Fibroblast of peridontal ligament (primary cell): ENCODE data around the gene PAFAH1B1.

Experiments
- DNase-seq: peaks from one replicate; pipeline ENCODE4 v3.0.0-alpha.2; 2010; ENCODE audit errors: extremely low read depth

Gene PAFAH1B1

DNA sequence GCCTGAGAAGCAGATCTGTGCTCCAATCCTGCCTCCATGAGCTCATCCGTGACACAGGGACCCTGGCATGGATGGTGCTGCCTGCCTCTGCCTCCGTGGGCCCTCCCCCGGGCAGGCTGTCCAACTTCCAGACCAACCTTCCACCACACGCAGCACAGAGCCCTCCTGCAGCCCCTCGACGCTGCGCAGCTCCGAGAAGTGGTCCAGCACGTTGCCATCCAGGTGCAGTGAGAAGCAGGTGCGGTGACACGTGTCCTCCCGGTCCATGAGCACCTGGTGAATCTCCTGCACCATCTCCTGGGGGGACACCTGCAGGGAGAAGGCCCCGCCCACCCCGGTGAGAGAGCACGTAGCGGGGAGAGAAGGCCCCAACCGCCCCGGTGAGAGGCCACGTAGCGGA, 109.7 kb downstream of the PAFAH1B1 start:
- no peak for DNase-seq

DNA sequence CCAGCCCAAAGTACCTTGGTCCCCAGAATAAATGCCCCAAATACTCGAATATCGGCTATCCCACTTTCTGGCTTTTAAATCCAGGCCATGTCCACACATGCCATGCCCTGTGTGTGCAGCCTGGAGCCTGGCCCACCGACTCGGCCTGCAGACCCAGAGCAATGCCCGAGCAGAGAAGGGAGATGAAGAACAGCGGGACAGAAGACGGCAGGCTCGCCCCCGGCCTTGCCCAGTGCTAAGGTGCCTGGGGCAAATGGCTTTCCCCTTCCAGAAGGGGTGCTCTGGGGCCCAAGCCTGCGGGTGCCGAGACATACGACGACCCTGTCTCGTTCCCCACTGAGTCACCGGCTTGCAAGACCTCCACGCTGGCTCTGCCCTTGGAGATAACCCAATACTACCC, 110.2 kb downstream of the PAFAH1B1 start:
- DNase-seq: no peak

DNA sequence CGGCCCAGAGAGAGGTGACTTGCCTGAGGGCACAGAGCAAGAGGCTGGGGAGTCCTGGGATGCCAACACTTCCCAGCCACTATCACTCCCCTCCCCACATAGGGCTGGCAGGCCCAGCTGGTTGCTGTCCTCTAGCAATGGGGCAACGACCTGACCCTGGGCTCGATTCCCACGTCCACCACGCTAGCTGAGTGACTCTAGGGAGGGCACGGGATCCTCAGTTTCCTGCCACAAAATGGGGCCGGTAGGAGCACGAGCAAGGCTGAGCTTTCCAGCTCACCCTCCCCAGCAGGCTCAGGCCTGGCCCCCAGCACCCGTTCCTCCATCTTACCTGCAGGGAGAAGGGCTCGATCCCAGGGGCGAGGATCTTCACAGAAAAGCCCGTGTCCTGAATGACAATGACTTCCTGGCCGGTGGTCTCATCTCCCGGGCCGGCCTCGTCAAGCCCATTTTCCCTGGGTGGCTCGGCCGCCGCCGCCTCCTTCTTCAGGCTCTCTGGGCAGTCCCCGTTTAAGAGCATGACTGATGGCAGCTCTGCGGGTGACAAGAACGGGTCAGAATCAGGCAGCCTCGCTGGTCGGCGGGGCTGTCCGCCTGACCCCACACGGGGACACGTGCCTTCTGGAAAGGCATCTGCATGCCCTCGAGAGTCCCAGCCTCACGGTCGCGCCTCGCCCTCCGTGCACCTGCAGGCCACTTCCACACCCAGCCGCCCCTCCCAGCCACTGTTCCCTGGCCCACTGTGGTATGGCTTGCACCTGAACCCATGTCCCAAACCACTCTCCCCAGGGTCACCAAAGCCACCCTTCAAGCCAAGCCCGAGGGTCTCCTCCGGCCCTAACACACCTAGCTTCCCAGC, 110.8 kb downstream of the PAFAH1B1 start:
- no peak for DNase-seq

DNA sequence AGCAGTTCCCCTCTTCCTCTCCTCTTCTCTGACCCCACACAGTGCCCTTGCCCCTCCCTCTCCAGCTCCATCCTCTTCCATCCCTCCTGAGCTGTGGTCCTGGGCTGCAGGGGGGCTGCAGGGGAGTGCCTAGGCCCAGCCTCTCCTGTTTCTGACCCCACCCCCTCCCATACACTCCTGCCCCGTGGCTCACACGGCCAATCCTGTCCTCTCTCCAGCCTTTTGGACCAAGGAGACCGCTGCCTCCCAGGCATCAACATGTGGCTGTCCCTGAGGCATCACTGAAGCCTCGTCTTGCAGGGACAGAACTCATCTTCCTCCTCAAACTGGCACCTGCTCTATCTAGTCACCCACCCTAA, 111.4 kb downstream of the PAFAH1B1 start:
- DNase-seq: no peak

DNA sequence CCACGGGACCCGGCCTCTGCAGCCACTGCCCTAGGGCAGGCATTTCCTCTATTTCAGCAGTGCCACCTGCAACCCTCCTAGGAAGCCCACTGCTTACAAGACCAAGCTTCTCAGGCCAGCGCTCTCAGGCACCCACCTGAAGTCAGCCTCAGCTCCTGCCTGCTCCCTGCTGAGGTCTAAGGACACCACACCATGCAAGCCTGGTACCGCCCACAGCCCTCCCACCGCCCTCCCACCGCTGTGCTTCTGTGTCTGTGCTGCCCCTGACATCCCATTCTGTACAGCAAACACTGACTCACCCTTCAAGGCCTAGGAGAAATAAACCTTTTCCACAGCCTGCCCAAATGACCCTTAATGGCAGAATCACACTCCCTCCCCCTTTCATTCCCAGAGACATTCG, 111.8 kb downstream of the PAFAH1B1 start:
- DNase-seq: no peak

DNA sequence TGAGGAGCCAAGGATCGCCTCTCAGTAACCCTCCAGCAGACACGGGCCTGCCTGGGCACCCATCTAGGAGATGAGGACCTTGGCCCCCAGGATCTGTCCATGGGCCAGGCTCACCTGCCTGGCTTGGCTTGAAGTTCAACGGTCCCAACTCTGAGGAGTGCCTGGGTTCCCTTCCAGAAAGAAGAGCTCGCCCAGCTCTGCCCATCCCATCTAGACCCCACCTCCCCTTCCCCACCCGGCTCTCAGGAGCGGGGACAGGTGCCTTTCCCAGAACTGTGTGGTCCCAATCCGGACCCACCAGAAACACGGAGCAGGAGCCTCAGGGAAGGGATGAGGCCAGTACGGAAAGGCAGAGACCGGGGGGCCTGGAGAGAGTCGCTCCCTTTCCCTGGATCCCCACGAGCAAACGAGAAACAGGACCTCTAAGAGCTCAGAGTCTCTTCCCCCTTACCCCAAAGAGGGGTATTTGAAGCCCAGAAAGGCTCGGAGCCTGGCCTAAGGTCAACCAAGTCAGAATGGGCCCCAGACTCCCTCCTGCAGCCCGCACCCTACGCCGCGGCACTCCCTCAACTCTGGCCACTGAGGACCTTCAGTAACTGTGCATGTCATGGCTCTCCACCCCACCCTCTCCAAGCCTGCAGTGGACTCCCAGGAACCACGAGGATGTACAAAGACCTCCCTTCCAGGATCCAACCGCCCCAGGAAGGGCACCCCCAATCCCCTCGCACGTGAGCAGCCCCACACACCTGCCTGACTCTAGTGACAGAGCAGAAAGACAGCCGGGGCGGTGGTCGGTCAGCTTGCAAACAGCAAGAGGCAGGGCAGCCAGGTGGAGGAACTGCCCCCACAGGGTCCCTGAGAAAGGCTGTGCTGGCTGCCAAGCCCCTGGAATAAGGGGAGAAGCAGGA, 112.7 kb downstream of the PAFAH1B1 start:
- DNase-seq: no peak

DNA sequence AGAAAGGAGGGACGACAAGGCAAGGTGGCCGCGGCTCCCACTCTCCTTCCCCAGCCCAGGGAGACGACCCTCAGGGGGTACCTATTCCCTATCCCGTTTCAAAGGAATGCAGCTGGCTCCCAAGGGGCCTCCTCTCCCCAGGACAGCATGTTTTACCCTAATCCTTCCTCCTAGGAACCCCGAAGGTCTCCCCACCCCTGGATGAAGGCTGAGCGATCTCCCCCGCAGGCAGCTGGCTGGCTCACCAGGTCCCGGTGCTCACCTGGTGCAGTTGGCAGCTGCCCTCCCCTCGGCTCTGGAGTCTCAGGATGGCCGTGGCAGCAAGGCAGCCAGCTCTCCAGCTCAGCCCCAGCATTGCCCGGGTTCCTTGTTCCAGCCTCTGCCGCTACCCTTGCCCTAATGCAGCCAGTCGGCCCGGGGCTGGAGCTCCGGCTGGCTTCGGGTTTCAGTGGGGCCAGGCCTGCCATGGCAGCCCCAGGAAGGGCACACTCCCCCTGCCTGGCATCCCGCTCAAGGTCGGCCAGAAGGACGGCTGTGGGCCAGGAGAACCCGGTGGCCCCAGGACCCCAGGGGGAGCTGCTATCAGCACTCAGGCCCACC, 113.6 kb downstream of the PAFAH1B1 start:
- DNase-seq: no peak

DNA sequence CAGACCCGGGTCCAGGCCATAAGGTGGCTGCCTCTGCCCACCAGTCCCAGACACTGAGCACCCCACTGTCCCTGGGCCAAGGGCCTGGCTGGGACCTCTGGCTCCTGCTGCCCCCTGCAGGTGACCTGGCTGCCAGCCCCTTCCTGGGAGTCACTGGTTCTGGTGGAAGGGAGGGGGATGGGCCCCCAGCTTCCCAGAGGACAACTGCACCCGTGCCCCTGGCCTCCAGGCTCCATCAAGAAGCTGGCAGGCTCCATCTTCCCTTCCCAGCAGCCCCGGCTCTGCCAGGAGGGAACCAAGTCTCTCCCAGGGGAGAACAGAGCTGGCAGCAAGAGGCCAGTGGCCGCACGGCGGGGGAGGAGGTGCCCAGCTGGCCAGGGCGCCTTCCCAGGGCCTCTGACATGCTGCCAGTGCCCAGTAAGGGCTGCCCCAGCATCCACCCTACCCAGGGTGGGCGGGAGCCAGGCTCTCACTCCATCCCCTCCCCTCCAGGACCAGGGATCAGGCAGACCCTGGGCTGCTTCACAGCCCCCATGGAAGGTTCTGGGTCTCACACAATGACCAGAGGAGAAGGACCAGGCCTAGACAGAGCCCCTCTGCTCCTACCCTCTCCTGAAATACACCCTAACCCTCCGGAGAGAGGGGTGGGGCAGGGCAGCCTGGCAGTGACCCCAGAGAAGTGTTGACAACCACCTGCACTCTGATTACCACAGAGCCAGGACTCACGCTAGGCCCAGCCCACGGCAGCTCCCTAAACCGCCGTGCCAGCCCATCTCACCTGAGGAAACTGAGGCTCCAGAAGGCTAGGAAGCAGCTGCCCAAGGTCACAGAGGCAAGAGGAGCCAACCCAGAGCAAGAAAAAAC, 114.5 kb downstream of the PAFAH1B1 start:
- no peak for DNase-seq

DNA sequence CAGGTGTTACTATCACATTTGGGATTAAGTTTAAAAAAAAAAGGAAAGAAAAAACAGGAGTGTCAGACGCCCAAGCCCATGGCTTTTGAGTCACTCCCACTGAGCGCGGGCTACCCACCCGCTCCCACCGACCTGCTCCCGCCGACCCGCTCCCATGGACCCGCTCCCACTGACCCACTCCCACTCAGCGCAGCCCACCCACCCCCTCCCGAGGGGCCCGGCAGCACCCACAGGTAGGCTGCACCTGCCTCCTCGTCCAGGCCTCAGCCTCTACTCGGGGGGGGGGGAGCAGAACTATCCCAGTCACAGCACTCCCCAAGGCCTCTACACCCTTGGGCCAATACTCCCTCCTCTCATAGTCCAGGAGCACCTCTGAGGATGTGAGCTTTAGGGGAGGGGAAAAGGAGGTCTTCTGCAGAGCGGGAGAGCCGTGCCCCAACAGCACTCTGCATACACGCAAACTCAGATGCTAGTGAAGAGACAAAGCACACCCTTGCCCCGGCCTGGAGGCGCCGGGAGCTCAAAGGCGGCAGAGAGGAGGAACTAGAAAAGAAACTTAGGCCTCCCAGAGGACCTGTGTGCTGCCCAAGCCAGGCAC, 115.2 kb downstream of the PAFAH1B1 start:
- DNase-seq: no peak

DNA sequence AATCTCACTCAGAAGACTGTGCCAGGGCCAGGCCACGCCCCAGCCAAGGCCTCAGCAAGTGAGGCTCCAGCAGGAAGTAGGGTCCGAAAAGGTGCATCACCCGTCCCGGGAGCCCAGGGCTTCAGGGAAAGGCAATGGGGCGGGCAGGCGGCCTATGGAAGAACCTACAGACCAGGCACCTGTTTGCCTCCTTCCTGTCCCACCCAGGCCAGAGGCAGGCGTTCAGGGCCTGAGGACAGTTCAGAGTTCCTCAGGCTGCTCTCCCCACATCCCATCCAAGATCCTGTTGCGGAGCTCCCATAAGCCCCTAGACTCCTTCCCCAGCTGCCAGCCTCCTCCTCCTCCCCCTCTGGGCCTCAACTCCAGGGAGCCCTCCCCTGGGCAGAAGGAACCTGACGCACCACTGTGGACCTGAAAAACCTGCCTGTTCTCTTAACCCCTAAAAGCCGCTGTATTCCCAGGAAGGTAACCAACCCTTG, 115.8 kb downstream of the PAFAH1B1 start:
- DNase-seq: no peak

DNA sequence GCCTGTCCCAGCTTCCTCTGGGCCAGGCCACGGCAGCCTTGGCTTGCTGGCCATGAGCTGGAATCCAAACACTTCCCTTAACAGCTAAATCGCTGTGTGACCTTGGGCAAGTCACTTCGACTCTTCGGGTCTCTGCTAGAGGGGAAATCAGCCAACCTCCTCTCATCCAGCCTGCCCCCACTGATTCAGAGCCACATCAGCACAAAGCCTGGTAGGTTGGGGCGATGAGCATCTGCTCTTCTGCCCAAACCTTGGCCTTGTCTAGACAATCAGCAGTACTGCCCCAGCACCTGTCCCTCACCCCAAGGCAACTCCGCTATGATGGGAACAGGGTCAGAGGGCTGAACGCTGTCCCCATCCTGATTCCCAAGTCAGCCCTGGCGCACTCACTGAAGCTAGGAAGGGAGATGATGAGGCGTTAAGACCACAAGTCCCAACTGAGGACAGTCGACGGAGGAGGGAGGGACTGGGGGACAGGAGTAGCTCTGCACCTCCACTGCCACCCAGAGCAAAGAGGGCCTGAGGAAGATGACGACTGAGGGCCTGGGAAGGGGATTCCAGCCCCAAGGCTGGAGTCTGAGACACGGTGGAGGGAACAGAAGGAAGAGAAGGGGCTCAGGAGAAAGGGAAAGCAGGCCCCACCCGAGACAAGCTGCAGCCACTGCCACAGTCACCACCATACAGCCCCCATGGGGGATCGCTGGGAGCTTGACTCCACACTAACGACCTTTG, 116.8 kb downstream of the PAFAH1B1 start:
- no peak for DNase-seq

DNA sequence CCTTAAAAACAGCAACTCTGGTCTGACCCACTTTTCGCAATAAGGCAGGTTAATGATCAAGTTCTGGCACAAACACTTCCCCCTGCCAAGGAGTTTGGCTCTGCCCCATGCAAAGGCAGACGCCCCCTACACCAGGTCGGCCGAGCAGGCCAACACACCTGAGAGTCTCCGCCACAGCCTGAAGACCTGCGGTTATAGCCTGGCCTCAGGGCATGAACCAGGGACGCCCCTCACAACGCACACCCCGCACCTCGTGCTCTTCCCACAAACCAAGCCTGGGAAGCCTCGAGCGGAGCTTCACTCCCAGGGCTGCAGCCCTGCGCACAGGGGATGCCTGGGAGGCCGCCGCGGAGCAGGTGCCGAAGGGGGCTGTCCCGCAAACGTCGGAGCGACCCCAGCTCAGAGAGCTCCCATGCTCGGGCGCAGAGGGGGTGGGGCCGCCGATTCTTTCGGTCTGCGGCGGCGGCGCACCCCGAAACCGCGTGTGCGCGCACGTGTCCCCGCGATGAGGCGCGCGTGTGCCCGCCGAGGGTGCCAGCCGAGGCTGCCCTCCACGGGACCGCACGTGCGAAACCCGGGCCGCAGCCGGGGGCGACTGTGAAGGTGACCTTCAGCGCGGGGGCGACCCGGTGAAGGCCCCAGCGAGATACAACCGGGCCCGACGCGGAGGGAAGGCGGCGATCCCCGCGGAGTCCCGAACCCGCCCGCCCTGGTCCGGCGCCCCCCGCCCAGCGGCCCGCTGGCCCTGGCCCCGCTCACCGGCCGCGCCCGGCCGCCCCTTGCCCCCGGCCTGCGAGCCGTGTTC, 117.6 kb downstream of the PAFAH1B1 start:
- no peak for DNase-seq

DNA sequence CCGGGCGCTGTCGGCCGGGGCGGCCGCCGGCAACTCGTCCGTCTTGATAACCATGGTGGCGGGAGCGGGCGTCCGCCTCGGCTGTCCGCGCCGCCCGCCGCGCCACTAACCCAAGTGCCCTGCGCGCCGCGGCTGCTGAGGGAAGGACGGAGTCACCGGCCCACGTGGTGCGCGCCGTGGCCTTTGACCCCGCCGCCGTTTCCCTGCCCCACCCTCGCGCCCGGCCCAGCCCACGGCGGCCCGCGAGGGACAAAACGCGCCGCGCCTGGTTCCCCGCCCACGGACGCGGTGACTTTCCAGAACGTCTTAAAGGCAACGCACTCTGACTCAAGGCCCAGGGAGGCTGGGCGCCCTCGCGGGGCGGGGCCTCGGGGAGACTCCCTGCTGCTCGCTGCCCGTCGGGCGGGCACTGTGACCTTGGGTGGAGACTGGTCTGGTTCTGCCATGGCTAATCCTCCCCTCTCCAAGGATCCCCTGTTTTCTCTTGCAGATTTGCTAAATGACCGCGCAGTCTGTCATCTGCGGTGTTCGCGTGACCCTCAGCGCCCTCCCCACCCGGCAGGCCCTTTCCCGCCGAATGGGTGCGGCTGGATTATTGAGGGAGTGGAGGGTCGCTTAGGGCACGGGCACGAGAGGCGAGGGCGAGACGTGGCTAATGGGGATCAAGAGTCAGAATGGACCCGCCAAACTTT, 118.3 kb downstream of the PAFAH1B1 start, which contains the start of gene CLUH:
TSS of gene CLUH (minus strand) at position 157 of the 692 bp plus-strand sequence. CDS start at position 54, 103 bp downstream.
- peak; percentile 95 for DNase-seq

DNA sequence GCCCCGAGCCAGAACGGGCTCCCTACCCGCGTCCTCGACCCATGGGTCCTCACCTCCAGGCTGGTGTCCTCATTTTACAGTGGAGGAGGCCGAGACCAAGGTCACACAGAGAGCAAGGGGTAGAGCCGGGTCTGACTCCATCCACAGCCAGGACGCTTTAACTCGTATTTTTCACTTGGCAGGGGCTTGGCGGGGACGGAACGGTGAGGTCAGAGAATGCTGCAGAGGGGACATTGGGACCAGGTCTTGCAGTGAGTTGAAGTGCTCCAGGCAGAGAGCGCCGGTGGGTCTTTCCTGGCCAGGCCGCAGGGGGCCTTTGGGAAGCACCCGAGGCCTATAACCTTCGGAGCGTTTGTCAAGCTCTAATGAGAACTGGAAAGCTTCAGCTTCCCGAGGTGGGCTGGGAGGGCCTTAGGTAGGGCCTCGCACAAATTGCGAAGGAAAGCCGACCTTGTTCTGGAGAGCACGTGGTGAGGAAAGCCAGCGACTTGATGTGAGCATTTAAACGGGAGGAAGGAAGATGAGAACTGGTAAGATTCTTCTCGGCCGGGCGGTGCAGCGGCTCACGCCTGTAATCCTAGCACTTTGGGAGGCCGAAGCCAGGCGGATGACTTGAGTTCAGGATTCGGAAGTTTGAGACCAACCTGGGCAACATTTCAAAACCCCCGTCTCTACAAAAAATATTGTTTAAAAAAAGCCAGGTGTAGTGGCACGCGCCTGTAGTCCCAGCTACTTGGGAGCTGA, 119.0 kb downstream of the PAFAH1B1 start:
- DNase-seq: no peak

DNA sequence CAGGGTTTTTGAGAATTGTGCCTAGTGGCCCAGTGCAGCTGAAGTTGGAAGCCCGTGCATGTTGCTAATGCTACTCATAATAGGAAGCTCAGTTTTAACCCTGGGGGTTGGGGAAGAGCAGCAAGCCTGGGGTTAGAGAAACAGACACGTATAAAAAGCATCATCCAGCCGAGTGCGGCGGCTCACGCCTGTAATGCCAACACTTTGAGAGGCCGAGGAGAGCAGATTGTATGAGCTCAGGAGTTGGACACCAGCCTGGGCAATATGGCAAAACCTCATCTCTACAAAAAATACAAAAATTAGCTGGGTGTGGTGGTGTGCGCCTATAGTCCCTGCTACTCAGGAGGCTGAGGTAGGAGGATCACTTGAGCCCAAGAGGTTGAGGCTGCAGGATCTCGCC, 120.4 kb downstream of the PAFAH1B1 start:
- no peak for DNase-seq

DNA sequence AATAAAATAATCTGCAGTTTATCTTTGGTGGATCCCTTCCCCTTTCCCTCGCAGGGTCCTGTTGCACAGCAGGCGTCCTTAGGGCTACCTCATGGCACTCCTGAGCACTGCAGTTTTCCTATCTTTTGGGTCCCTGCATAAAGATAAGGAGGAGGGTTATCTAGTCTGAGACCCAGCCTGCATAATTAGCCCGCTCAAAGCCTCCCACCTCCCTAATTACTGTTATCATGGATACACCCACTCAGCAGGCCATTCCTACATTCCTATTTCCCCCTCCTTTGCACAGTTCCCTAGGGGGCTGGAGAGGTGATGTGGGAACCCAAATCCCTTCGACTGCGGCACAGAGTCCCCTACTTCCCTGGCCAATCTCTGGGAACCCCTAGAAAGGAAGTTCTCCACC, 123.2 kb downstream of the PAFAH1B1 start:
- DNase-seq: no peak

DNA sequence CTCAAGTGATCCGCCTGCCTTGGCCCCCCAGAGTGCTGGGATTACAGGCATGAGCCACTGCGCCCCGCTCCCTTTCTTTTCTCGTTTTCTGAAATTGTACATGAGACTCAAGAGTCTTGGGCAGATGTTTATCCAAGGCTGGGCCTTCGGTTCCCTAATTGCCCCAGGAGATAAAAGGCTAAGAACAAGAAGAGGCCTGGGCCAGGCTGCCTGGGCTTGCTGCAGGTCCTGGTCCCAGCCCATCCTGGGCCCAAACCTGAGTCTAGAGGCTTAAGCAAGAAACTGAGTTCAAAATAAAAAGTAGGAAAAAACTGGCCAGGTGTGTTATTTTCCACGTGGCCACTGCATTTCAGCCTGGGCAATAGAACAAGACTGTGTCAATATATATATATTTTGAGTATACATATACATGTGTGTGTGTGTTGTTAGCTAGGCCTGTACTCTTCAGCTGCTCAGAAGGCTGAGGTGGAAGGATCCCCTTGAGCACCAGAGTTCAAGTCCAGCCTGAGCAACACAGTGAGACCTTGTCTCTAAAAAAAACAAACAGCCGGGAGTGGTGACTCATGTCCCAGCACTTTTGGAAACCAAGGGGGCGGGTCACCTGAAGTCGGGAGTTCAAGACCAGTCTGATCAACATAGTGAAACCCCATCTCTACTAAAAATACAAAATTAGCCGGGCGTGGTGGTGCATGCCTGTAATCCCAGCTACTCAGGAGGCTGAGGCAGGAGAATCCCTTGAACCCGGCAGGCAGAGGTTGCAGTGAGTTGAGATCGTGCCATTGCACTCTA, 124.9 kb downstream of the PAFAH1B1 start:
- DNase-seq: no peak
